Endometrial microvascular endothelial cells (primary cell): Measurements from ENCODE around the gene COL15A1. TPM values are rescaled to one million over a fixed set of nuclear protein-coding genes. Genes with fewer than 3 reads are reported as not detected.
"Not testable (repeated sequence)": the region's sequence is repeated elsewhere in the genome, so short reads cannot be mapped to it uniquely, and the experiment has no call there.

Experiments used
- in situ Hi-C: cut with HindIII; loops from 2 replicates; pipeline ENCODE4 v1.10.0; 2017; ENCODE audit warnings: low sequenced_read_pairs, low pct_unique_long_range_greater_than_20kb; ENCODE audit errors: inconsistent ontology term
- total RNA-seq: library from RNA; depleted of rRNA; stranded (reverse); fragments of >200 nt; gene quantifications from one replicate; pipeline ENCODE4 v1.2.3, GENCODE V29; 2015; ENCODE audit errors: inconsistent ontology term

Gene COL15A1
- total RNA-seq, 1 donor from 2014 or later = 0.28 TPM

DNA sequence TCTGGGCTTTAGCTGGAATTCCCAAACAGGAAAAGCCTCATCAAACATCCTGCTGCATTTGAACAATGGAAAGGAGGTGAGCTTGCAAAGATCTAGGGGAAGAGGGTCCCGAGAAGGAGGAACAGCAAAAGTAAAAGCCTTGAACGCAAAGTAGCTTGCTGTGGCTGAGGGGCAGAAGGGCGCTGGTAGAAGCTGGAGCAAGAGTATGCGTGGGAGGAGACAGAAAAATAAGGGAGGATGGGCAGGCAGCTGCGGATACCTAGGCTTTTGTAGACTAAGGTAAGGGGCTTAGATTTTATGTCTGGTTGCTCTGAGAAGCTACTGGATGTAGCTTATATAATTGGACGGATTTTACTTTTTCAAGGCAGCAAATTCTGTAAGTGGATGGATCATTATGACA lies 139.3 kb downstream of the COL15A1 start:
- in situ Hi-C loops = no loop called here

DNA sequence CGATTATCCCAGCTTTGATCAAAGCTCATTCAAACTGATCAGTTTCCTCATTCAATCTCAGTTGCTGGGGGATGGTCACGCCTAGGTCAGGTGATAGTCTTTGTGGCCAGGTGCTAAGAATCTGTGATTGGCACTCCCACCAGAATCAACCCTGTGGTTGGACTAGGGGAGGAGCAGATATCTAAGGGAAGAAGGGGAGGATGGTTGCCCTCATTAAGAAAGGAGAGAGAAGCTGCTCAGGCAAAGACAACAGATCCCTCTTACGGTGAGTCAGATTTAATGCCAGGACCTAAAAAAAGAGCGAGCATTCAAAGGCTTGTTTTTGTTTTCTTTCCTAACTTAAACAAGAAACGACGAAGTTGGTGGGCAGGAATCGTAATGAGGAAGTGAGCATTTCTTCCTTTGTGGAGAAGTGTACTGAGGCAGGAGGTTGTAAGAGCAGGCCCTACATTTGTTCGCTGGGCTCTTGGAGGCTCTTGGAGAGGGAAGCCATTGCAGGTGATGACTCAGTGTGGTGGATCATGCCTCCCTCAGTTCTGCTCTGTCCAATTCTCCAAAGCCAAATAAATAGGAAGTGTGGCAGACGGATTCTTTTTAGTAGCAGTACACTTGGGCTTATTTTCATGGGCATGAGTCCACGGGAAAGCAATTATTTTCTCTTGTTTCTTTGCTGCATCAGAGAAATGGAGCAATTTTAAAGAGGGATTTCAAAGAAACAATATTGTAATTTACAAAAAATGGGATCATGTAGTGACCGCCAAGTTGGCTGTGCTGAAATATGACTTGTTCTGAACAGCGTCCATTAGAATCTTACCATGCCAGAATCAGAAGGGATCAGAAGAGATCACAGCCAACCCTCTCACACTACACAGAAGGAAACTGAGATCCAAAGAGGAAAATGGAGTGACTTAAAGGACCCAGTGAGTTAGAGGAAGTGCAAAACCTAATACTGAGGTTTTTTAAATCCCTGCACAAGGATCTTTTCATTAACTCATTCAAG lies 142.5 kb downstream of the COL15A1 start:
- in situ Hi-C loops = no loop called here

DNA sequence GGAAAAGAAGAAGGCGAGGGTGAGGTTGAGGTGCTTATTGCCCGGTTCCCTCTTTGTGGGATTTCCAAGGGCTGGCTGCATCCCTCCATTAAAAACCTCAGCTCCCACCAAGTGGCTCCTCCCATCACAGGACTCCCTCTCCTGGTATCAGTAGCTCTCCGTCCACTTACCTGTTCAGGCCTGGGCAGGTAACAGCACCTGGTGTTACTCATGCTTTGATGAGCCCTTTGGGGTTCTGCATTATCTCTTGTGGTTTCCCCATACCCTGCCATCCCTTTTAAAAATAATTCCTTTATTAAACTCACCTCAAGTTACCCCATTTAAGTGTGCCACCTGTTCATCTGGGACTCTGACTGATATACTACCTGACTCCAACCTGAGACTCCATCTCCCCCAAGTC lies 143.8 kb downstream of the COL15A1 start:
- in situ Hi-C loops = no loop called here

DNA sequence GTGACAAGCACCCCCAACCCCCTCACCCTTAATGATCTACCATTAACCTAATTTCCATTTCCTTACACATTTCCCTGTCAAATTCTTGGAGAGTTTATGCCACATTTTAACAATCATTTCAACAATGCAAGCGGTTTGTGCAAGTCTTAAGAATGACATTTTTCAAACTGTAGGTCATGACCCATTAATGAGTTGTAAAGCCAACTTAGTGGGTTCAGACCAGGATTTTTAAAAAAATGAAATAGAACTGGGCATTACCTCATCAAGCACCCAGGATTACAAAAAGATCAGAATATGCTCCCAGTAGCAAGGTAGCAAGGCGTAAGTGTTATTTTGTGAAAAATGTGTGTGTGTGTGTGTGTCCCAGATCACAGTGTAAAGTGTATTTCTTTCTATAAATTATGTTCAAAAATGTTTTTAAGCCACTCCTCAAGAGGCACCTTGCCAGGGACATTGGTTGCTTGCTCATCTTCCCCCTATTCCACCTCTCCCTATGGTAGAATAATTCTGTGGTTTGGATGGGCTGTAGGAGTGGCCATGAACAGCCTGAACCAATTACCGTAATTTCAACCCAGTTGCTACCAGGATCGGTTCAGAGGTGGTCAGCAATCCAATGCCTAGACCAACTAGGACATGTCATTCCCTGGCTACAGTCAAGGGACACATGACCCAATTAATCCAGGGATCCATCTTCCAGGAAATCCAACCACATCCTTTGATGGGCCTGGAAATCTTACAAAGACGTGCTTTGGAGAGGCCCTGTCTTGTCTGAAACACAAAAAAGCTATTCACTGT lies 146.8 kb downstream of the COL15A1 start:
- in situ Hi-C loops = no loop called here

DNA sequence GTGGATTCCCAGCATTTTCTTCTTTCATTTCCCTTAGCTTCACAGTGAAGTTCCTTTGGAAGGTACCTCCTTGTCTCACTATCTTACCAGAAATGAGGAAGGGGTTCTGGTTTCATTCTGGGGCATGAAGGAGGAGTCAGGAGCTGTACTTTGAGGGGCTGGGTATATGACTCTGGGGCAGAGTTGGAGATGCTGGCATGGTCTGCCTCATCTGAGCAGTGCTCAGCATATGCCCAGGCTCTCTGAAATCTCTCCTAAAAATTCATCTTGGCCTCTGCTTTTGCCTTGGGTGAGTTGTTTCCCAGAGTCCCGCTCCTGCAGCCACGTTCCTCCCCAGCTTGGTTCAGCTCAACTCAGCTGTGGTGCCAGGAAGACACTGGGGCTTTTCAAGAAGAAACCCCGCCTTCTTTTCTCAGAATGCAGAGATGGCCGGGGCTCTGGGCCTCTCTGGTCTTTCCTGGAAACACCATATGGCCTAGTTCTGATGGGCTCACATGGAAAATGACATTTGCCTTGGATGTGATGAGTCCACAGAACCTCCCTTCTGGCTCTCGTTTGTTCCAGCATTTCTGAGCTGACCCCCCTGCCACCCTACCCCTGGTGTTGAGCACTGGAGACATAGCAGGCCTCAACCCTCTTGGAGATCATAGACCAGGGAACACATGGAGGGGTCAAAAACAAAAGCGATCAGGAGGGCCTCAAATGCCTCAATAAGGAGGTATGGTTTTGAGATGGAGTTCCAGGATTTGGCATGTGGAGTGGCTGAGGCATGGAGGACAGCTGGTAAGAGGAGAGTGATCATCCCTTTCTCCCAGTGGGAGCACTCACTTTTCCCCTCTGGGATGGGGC lies 149.2 kb downstream of the COL15A1 start:
- in situ Hi-C loops = no loop called here

DNA sequence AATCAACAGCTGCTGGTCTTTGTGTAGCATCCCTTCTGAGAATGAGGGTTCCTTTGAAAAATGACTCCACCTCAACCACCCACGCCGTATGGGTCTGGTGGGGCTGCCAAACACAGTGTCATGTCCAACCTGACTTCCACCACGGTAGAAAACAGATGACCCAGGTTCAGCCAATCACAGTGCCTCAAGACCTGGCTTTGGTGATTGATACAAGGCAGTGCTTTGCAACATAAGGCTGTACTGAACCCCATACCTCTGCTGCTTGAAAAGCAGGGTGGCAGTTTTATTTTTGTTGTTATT lies 149.7 kb downstream of the COL15A1 start:
- in situ Hi-C loops = no loop called here

DNA sequence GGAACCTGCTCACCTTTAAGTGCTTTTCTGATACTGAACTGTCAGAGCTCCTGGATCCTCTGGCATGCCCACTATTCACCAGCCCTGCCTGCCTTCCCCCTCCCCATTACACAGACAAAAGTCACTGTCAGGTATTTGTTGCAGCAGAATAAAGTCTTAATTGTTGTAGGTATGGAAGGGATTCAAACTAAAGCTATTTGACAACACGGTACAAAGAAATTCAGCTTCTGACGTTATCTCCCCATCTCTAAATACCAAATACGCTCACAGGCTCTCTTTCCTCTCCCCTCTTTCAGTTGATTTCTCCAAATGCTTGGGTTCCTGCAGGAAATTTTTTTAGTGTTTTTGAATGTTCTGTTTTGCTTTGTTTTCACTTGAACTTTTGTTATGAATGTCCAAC lies 151.9 kb downstream of the COL15A1 start:
- in situ Hi-C loops = no loop called here

DNA sequence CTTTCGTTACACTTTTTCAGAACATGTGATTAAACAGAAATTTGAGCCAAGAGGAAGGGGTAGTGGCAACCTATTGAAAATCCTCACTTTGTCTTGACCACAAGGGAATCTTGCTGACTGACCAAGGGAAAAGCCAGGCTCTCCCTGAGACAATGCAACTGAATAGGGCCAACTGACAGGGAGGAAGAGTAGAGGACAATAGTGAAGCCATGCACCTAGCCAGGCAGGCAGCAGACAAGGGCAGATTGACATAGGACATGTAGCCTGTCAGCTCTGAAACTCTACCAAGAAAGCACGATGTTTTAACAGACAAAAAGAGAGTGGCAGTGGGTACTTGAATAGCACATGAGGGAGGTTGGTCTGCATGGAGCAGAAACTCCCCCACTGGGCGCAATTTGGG lies 152.7 kb downstream of the COL15A1 start:
- in situ Hi-C loops = no loop called here

DNA sequence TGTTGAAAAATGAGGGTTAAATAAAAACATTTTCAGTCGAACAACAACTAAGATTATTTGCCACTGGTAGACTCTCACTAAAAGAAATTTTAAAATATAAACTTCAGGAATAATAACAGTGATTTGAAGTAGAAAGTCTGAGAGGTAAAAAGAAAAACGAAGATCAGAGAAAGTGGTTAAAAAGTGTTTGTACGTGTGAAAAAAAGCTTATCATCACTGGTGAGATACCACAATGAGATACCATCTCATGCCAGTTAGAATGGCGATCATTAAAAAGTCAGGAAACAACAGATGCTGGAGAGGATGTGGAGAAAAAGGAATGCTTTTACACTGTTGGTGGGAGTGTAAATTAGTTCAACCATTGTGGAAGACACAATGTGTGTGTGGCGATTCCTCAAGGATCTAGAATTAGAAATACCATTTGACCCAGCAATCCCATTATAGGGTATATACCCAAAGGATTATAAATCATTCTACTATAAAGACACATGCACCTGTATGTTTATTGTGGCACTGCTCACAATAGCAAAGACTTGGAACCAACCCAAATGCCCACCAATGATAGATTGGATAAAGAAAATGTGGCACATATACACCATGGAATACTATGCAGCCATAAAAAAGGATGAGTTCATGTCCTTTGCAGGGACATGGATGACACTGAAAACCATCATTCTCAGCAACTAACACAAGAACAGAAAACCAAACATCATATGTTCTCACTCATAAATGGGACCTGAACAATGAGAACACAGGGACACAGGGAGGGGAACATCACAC lies 156.3 kb downstream of the COL15A1 start:
- in situ Hi-C loops = not testable (repeated sequence)

DNA sequence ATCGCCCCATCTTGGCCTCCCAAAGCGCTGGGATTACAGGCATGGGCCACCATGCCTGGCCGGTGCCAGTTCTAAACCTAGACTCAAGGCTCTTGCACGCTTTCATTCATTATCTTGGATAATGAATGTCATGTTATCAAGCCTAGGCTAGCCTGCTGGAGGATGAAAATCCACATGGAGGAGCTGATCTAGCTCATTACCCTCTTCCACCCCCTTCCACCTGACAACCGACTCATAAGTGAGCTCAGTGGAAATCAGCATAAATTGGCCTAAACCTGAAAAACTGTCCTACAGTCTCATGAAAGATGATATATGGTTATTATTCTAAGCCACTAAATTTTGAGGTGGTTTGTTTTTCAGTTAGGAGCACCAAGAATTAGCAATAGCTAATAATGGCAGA lies 157.6 kb downstream of the COL15A1 start:
- in situ Hi-C loops = no loop called here

DNA sequence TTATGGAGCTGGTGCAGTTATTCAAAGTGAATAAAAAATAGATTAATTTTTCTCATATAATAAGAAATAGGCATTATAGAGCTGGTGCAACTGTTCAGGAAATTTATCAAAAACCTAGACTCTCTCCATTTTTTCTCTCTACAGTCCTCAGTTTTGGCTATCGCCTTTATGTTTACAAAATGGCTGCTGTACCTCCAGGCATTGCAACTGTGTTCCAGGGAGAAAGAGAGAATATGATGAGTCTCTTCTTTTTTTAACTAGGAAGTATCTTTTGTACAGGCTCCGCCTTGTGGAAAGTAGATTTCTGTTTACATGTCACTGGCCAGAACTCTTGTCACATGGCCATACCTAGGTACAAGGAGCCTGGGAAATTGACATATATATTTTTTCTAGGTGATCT lies 158.1 kb downstream of the COL15A1 start:
- in situ Hi-C loops = no loop called here

DNA sequence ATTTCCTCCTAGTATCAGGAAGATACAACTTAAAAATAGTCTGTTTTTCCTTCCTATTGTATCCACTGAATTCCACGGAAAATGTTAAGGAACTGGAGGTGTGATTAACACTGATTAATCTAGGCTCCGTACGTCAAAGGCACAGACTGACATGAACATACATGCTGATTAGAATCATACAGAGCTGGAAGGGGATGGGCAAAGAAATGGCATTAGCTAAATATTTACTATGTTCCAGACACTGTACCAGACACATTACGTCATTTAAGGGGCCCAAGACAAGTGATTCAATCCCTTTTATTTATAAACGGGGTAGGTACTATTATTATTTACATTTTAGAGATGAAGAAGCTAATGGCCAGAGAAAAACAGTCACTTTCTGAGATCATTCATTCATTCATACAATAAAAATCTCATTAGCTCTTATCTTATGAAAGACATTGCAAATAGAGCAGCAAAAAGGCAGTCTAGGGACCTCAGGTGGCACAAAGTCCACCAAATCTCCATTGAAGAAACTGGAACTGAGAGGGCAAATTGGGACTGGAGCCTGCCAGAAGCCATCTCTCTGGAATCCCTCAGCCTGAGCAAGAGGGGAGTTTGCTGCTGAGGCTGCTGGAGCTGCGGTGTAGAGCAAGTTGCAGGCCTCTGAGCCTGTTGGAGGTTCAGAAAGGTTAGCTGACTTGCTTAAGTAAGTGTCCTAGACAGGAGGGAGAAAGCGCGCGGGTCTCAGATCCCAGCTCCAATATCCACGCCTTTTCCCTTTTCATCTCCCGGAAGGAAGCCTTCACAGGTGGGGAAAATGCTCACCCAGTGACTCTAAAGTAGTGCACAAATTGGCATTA lies 159.6 kb downstream of the COL15A1 start:
- in situ Hi-C loops = no loop called here

DNA sequence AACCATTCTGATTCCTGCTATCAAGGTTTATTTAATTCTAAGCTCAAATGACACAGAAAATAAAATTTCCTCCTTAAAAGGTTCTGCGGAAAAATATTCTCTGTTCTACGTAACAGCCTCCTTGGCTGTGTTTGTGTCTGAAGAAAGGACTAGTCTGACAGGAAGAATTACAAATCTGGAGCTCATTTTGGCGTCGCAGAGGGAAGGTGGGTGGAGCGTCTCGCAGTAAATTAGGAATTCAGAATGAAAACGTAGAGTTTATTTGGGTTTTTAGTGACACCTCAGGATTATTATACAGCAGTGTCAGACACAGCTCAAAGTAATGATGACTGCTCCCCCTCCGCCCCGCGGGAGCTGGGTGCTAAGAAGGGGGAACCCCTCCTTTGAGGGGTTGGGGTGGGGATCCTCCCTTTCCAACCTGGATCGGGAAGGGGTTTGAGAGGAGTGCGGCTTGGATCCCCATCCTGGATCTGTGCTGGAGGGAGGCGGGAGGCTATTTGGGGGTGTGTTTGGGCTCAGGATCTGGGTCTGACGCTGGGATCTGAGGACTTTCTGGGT lies 160.3 kb downstream of the COL15A1 start:
- in situ Hi-C loops = no loop called here

DNA sequence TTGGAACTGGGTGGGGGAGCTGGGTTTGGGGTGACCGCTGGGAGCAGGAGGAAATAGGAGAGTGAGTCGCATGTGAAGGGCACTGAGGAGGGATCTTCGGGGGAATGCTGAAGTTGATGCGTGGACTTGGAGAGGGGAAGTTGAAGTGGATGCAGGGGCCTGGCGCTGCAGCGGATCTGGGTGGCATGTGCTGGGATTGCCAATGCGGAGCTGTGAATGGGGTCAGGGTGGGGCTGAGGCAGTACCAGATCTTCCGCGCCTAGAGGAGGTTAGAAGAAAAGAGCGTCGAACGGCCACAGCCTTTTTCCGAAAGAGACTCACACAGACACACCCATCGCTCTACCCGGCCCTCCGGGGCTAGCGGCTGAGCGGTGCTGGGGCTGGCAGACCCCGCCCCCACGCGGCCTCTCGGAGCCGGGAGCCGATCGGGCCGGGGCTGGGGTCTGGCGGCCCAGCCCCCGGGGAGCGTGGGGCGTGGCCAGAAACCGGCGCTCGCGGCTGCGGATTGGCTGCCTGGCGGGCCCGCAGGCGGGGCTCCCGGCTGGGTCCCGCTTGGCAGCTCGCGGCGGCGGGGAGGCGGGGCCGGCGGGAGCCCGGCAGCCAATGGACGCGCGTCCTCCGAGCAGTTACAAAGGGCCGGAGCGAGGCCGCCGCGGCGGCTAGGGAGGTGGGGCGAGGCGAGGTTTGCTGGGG lies 160.9 kb downstream of the COL15A1 start, which contains the start of gene TGFBR1:
TSS of gene TGFBR1 (plus strand) at position 655 of the 693 bp plus-strand sequence. CDS start 93 bp downstream, outside the sequence.
- in situ Hi-C loops = no loop called here

DNA sequence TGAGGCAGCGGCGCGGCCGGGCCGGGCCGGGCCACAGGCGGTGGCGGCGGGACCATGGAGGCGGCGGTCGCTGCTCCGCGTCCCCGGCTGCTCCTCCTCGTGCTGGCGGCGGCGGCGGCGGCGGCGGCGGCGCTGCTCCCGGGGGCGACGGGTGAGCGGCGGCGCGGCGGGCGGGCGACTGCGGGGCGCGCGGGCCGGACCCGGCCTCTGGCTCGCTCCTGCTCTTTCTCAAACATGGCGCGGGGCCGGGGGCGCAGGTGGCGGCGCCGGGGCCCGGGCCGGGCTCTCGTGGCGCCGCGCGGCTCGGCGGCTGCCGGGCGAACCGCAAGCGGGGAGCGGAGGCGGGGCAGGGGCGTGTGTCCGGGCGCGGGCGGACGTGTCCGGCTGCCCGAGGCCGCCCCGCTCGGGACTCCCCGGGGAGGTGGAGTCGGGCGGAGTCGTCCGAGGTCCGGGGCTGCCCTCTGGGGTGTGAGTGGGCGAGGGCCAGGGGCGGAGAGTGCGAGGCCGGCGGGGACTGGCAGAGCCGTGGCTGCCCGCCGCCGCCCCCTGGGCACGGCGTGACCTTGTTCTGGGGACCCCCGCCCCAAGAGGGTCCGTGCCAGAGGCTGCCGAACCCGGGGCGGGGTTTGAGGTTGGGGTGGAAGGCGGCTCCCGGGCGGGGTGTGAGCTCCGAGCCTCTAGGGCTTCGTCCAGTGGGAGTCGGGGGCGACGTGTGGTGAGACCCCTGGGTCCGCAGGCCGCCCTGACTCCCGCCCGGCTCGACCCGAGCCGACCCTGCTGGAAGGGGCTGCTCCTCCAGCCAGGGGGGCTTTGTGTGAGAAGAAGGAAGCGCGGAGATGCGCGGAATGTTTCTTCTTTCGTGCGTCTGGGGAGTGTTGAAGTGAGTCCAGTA lies 161.7 kb downstream of the COL15A1 start:
- in situ Hi-C loops = no loop called here

DNA sequence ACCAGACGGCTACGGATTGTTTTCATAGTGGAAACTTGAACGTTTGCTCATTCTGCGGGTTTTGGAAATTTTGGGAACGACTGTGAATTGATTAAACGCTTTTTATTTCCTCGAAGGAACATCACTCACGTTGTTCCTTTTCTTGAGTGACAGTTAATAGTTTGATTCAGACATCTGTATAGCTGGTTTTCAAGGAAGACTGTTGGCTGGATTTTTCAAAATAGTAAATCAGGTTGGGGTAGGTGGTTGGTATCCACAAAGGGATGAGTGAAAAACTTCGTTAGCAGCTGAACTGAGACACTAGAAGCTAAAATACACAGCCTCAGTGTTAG lies 162.3 kb downstream of the COL15A1 start:
- in situ Hi-C loops = no loop called here
